Measurements from ENCODE around the gene ZNF331.

DNA sequence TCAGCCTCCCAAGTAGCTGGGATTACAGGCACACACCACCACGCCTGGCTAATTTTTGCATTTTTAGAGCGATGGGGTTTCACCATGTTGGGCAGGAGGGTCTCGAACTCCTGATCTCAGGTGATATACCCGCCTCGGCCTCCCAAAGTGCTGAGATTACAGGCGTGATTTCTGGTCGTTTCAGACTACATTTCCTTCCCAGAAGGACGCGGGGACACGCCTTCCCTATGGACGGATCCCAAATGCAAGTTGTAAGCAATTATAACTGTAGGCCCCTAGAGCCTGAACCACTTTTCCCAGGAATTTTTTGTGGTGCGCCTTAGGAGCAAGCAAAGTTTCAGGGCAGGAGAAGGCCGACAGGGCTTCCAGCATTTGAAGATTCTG is 17.8 kb upstream of the ZNF331 start:
- TF ChIP-seq, protein P1, sequence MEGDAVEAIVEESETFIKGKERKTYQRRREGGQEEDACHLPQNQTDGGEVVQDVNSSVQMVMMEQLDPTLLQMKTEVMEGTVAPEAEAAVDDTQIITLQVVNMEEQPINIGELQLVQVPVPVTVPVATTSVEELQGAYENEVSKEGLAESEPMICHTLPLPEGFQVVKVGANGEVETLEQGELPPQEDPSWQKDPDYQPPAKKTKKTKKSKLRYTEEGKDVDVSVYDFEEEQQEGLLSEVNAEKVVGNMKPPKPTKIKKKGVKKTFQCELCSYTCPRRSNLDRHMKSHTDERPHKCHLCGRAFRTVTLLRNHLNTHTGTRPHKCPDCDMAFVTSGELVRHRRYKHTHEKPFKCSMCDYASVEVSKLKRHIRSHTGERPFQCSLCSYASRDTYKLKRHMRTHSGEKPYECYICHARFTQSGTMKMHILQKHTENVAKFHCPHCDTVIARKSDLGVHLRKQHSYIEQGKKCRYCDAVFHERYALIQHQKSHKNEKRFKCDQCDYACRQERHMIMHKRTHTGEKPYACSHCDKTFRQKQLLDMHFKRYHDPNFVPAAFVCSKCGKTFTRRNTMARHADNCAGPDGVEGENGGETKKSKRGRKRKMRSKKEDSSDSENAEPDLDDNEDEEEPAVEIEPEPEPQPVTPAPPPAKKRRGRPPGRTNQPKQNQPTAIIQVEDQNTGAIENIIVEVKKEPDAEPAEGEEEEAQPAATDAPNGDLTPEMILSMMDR (IDR thresholded peaks at IDR 0.05; ENCODE audit: borderline replicate concordance, extremely low read depth, low read length, poor library complexity, severe bottlenecking), result no peak
- TF ChIP-seq EZH2 (IDR thresholded peaks at IDR 0.05; ENCODE audit: borderline replicate concordance, low read depth, low read length, severe bottlenecking), result no peak
